GM19193 (cell line): Measurements from ENCODE around the gene TXNL4B.
"Not testable (repeated sequence)": the region's sequence is repeated elsewhere in the genome, so short reads cannot be mapped to it uniquely, and the experiment has no call there.

Experiments
- POLR2A ChIP-seq: IDR thresholded peaks from 4 replicates; pipeline ENCODE4 v1.6.1; 2011; ENCODE audit not compliant: insufficient read depth, insufficient read length; ENCODE audit errors: extremely low read depth

TXNL4B gene

GRCh38 chr16:72055911-72056310, 37.5 kb downstream of the TXNL4B start:
- TF ChIP-seq POLR2A, result no peak

DNA sequence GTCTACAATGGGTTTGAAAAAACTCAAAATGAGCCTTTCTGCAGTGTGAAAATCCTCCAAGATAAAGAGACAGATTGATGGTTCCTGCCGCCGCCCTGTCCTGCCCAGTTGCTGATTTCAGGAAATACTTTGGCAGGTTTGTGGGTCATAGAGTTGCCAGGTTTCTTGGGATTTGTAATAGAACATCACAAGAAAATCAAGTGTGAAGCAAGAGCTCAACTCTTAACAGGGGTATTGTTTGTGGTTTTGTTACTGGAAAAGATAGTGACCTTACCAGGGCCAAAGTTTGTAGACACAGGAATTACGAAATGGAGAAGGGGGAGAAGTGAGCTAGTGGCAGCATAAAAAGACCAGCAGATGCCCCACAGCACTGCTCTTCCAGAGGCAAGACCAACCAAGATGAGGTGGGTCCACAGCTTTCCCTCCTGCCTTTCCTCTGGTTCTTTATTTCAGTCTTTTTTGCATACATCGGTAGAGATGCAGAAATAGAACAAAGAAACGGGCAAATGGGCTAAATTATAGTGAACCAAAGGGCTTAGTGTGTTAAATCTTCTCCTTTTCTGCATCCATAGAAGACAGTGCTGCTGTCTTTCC, 39.1 kb downstream of the TXNL4B start, which contains the start of gene HP:
Gene HP, plus strand, starts transcription at position 252 of the 594 bp plus-strand sequence. Its CDS starts 148 bp downstream, at position 400.
- not testable (repeated sequence) for TF ChIP-seq POLR2A

DNA sequence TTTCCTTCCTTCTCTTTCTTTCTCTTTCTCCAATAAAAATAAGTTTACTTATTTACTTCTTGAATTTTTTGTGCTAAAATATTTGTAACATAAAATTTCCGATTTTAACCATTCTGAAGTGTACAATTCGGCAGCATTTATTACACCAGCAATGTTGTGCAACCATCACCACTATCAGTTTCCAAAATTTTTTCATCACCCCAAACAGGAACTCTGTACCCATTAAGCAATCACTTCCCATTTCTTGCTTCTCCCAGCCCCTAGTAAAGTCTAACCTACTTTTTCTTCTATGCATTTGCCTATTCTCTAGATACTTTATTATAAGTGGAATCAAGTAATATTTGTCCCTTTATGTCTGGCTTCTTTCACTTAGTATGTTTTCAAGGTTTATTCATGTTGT, 41.6 kb downstream of the TXNL4B start:
- no peak for TF ChIP-seq POLR2A

DNA sequence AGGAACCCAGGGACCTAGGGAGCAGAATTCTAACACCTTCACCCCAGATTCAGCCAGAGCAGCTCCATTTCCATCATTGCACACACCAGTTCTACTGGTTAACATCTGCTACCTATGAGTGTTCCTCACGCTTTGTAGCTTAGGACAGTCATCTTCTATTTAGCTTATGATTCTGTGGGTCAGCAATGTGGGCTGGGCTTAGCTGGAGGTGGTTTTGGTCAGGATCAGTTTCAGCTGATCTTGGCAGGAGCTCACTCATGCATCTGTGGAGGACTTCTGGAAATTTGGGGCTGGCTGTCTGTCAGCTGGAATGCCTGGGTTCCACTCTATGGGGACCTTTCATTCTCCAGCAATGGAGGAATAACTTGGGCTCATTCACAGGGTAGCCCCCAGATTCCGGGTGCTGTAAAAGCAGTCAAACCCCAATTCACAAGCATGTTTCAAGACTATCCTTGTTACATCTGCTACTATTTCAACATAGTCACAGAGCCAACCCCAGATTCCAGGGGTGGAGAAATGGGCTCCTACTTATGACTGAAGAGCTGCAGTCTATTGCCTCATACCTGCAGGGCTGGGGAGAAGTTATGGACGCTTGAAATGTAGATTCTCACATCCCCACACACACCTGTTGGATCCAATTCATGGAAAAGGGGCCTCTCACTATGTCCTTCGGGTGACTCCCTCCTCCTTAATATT, 42.5 kb downstream of the TXNL4B start:
- TF ChIP-seq POLR2A, result no peak

- TF ChIP-seq POLR2A, result no peak
These were observed 44.3 kb downstream of the TXNL4B start for GRCh38 chr16:72049110-72049509.

- TF ChIP-seq POLR2A, result no peak
These were observed 48.5 kb downstream of the TXNL4B start for GRCh38 chr16:72044825-72045359.

DNA sequence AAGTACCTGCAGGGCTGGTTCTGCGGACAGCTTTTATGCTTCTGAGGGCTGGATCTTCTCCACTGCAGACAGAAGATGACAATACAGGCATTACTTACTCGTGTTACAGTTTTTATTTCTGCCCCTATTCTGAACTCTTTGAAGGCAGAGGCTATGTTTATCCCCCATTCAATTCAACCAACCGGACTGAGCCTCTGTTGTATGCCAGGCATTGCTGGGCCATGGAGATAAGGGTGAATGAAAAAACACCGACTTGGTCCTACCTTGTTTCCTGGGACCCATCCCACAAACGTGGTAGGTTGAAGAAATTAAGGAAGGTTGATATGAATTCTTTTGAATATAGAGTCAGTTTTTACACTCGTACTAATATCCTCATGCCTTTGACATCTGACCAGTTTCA, 49.1 kb downstream of the TXNL4B start:
- no peak for TF ChIP-seq POLR2A

DNA sequence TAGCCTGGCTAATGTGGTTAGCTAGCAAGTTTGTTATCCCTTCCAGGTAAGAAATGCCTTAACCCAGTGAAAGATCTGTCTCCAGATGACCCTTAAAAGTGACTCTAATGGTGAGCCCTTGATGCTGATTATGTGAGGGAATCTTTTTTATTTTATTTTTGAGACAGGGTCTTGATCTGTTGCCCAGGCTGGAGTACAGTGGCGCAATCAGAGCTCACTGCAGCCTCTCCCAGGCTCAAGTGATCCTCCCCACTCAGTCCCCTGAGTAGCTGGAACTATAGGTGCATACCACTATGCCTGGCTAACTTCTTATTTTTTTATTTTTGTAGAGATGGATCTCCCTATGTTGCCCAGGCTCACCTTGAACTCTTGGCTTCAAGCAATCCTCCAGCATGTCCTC, 49.9 kb downstream of the TXNL4B start:
- TF ChIP-seq POLR2A, result no peak

DNA sequence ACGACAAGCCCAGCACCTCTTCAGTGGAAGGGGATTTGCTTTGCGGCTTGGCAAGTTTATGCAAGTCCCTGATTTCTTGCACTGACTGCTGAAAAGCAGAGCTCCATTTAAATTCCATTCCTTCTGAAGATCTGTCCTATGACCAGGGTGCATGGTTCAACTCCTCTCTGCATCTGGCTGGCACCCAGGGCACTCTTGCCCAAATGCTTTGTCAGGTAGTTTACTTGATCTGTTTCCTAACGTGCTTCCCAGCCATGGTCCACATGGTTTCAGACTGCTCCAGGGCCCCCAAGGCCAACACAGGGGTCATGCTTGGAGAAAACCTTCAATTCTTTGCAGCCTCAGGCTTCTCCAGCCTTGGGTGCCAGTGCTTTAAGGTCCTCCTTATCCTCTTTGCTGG, 50.4 kb downstream of the TXNL4B start:
- no peak for TF ChIP-seq POLR2A

DNA sequence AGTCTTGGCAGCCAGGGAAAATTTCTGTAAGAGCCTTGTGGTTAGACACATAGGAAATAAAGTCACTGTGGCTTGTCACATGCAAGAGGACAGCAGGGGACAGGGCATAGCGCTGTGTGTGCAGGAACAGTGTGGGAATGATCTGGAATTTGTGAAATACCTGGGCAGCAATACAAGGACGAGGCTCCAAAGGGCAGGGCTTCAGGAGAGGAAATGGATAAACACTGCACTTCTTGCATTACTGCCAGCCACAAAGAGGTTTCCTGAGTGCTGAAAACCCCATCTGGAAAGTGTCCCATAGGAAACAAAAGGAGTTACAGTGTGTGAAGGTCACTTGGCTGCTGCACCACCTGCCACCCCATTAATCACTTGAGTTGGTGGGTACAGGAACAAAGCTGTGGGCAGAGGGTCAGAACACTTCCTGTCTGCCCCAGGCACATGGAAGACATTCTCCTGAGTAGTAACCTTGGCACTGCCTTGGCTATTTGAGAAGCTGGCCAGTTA, 51.2 kb downstream of the TXNL4B start:
- TF ChIP-seq POLR2A, result no peak

DNA sequence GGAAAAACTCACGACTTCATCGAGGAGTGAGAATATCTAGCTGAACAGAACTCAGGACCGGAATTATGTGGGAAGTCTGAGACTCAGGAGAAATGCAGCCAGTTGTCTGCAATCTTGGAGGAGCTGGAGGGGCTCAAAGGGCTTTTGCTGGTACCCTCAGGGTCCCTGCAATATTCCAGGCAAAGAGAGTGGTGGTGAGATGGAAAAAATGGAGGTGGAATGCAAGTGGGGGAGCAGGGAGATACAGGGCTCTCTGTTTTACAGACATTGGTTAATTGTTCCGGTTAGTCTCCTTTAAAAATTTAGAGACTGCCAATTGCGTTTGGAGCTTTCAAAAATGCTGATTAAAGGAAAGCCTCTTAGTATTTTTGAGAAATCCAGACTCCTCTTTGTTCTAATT, 57.3 kb downstream of the TXNL4B start:
- no peak for TF ChIP-seq POLR2A
